GM19351 (cell line): ENCODE data around the gene DGKD.

Experiments used
- ATAC-seq: cut with Tn5 transposase; IDR thresholded peaks from one replicate; pipeline ENCODE4 v1.9.1; 2021; ENCODE audit warnings: mild to moderate bottlenecking, moderate library complexity; ENCODE audit not compliant: unreplicated experiment

Gene DGKD

GRCh38 chr2:233424154-233424951, 70.1 kb downstream of the DGKD start:
- ATAC-seq = no peak

- ATAC-seq = no peak
Observed at GRCh38 chr2:233426619-233427342, 72.5 kb downstream of the DGKD start.

- ATAC-seq = no peak
Observed at GRCh38 chr2:233428008-233428407, 73.7 kb downstream of the DGKD start.

GRCh38 chr2:233428438-233428837, 74.1 kb downstream of the DGKD start:
- ATAC-seq = no peak

GRCh38 chr2:233429175-233429897, 75.0 kb downstream of the DGKD start:
- no peak for ATAC-seq

GRCh38 chr2:233430081-233430480, 75.8 kb downstream of the DGKD start:
- ATAC-seq = no peak

GRCh38 chr2:233430651-233431050, 76.4 kb downstream of the DGKD start:
- no peak for ATAC-seq

- no peak for ATAC-seq
Observed at GRCh38 chr2:233433029-233433428, 78.7 kb downstream of the DGKD start.

- ATAC-seq = no peak
Observed at GRCh38 chr2:233433794-233434193, 79.5 kb downstream of the DGKD start.

GRCh38 chr2:233434666-233435330, 80.5 kb downstream of the DGKD start:
- no peak for ATAC-seq

GRCh38 chr2:233435436-233436190, 81.3 kb downstream of the DGKD start:
- no peak for ATAC-seq

- no peak for ATAC-seq
Observed at GRCh38 chr2:233436191-233436581, 81.9 kb downstream of the DGKD start.

GRCh38 chr2:233436691-233437438, 82.6 kb downstream of the DGKD start:
- no peak for ATAC-seq

GRCh38 chr2:233437439-233437955, 83.2 kb downstream of the DGKD start:
- ATAC-seq = no peak

GRCh38 chr2:233438573-233439147, 84.4 kb downstream of the DGKD start:
- ATAC-seq = no peak

GRCh38 chr2:233439191-233439590, 84.9 kb downstream of the DGKD start:
- ATAC-seq = no peak

GRCh38 chr2:233440314-233440713, 86.0 kb downstream of the DGKD start:
- no peak for ATAC-seq

- ATAC-seq = no peak
Observed at GRCh38 chr2:233440714-233441113, 86.4 kb downstream of the DGKD start.
